Natural killer cell (primary cell): ENCODE results near the gene TEP1. TPM values are rescaled to one million over a fixed set of nuclear protein-coding genes. Genes with fewer than 3 reads are reported as not detected.

Experiments used
- ATAC-seq, 3 donors: fragments of 150-1000 bp in 2 of 3; fragments of 200-7000 bp in 1 of 3; cut with Tn5 transposase; 1 replicate in 1 of 3; 2 replicates in 2 of 3; pipeline ENCODE4 v1.10.0; 2021; ENCODE audit warnings: mild to moderate bottlenecking in 2 of 3, moderate library complexity in 2 of 3
- DNase-seq, 2 donors: peaks; one replicate each; pipeline versions ENCODE4 v3.0.0 to v3.0.0-alpha.2; 2013 to 2021; ENCODE audit warnings: mixed read lengths in 1 of 2
- H3K27ac ChIP-seq: one replicate; pipeline ENCODE4 v1.5.1; 2013; ENCODE audit warnings: mild to moderate bottlenecking, low read length
- H3K27me3 ChIP-seq: one replicate; pipeline ENCODE4 v1.6.1; 2013; ENCODE audit warnings: low read length; ENCODE audit not compliant: control insufficient read depth, insufficient read depth
- H3K36me3 ChIP-seq: one replicate; pipeline ENCODE4 v1.6.1; 2013; ENCODE audit warnings: low read length; ENCODE audit not compliant: control insufficient read depth, insufficient read depth
- H3K4me1 ChIP-seq: one replicate; pipeline ENCODE4 v1.6.1; 2013; ENCODE audit warnings: low read length; ENCODE audit not compliant: control insufficient read depth, insufficient read depth
- H3K4me3 ChIP-seq: one replicate; pipeline ENCODE4 v1.5.1; 2013; ENCODE audit warnings: low read length
- H3K9me3 ChIP-seq: one replicate; pipeline ENCODE4 v1.6.1; 2013; ENCODE audit warnings: low read length; ENCODE audit not compliant: control insufficient read depth, insufficient read depth
- H3K27ac Mint-ChIP-seq, 2 donors: one replicate each; pipeline ENCODE4 v1.8.0; 2022; ENCODE audit warnings: mild to moderate bottlenecking in 2 of 2, mixed read lengths in 2 of 2, moderate library complexity in 1 of 2
- H3K27me3 Mint-ChIP-seq, 2 donors: one replicate each; pipeline ENCODE4 v1.8.0; 2022; ENCODE audit warnings: low read depth in 2 of 2, mixed read lengths in 2 of 2
- H3K36me3 Mint-ChIP-seq: one replicate; pipeline ENCODE4 v1.8.0; 2022; ENCODE audit warnings: mixed read lengths
- H3K4me1 Mint-ChIP-seq, 2 donors: one replicate each; pipeline ENCODE4 v1.8.0; 2022; ENCODE audit warnings: mixed read lengths in 2 of 2
- H3K4me3 Mint-ChIP-seq: one replicate; pipeline ENCODE4 v1.8.0; 2022; ENCODE audit warnings: mild to moderate bottlenecking, moderate library complexity, mixed read lengths
- H3K9me3 Mint-ChIP-seq, 2 donors: one replicate each; pipeline ENCODE4 v1.8.0; 2022; ENCODE audit warnings: mixed read lengths in 2 of 2
- CTCF ChIP-seq: fragments of 200-600 bp; IDR thresholded peaks from one replicate; pipeline ENCODE4 v1.8.0; 2022; ENCODE audit warnings: antibody characterized with exemption
- WGBS: methylation state at CpG from one replicate; pipeline ENCODE4 v1.1.7; 2013; ENCODE audit warnings: missing lambda C conversion rate; ENCODE audit not compliant: insufficient coverage; 5-methylcytosine and 5-hydroxymethylcytosine counted together
- intact Hi-C: fragments of 100-400 bp; cut with micrococcal nuclease; formaldehyde crosslinking; loops from one replicate; pipeline ENCODE4 v1.14.2; 2022
- total RNA-seq, 4 donors: library from RNA; stranded (reverse); fragments of 120-200 nt in 1 of 4; gene quantifications; one replicate each; pipeline versions ENCODE4 v1.2.3 to v1.2.4, GENCODE V29; 2013 to 2022

Gene TEP1
- total RNA-seq, 3 donors from 2014 or later (not counting 1 experiment from before 2014, with no cell fraction given), result 76.3 to 83.2 (median 80.8) TPM

GRCh38 chr14:20428010-20428365, 14.7 kb upstream of the TEP1 start:
- 40% methylated on average over 5 of the region's 5 CpGs for WGBS

GRCh38 chr14:20427231-20428009, 14.1 kb upstream of the TEP1 start:
- no peak for TF ChIP-seq CTCF
- peak in 1 of 2 donors; percentile 21 for DNase-seq
- Histone ChIP-seq H3K27me3 (no peaks in the 10 kb centered on the region), H3K27ac (peak overlapping the region; percentile 60), H3K4me1 (peaks cover 34% of the 10 kb centered on the region), H3K4me3 (no peak overlapping the region), H3K9me3 (no peaks in the 10 kb centered on the region), H3K36me3 (no peaks in the 10 kb centered on the region)
- peak overlapping the region; percentile 74 to 76 for H3K27ac Mint-ChIP-seq
- WGBS, result 32% methylated on average over 5 of the region's 5 CpGs
- peak in 2 of 3 donors; percentile 58 for ATAC-seq
- no peaks in the 10 kb centered on the region for H3K36me3 Mint-ChIP-seq
- no peaks in the 10 kb centered on the region for H3K27me3 Mint-ChIP-seq
- intact Hi-C loops, result no loop called here
- peak overlapping the region; percentile 54 for H3K4me3 Mint-ChIP-seq
- H3K9me3 Mint-ChIP-seq, result no peaks in the 10 kb centered on the region
- peaks cover 23 to 28% of the 10 kb centered on the region in 2 donors for H3K4me1 Mint-ChIP-seq

More at GRCh38 chr14:20428010-20428365, 14.7 kb upstream of the TEP1 start:
- no peak for TF ChIP-seq CTCF
- H3K36me3 ChIP-seq, result no peaks in the 10 kb centered on the region
- no peaks in the 10 kb centered on the region for H3K36me3 Mint-ChIP-seq
- no peaks in the 10 kb centered on the region for H3K27me3 Mint-ChIP-seq
- peak overlapping the region; percentile 54 for H3K4me3 Mint-ChIP-seq
- no peaks in the 10 kb centered on the region for H3K9me3 ChIP-seq
- H3K9me3 Mint-ChIP-seq, result no peaks in the 10 kb centered on the region
- intact Hi-C loops, result no loop called here
- H3K27ac ChIP-seq, result peak overlapping the region; percentile 60
- no peaks in the 10 kb centered on the region for H3K27me3 ChIP-seq
- H3K4me1 Mint-ChIP-seq, result peaks cover 23 to 28% of the 10 kb centered on the region in 2 donors
- ATAC-seq (peak in 1 of 3 donors; percentile 17), DNase-seq (no peak)
- peaks cover 34% of the 10 kb centered on the region for H3K4me1 ChIP-seq
- H3K27ac Mint-ChIP-seq, result peak overlapping the region; percentile 74 to 76
- H3K4me3 ChIP-seq, result no peak overlapping the region

- intact Hi-C loops, result no loop called here
- Mint-ChIP-seq H3K4me3 (no peak overlapping the region), H3K4me1 (peaks cover 23 to 26% of the 10 kb centered on the region in 2 donors), H3K27ac (no peak overlapping the region), H3K9me3 (no peaks in the 10 kb centered on the region), H3K27me3 (no peaks in the 10 kb centered on the region), H3K36me3 (no peaks in the 10 kb centered on the region)
- H3K27me3 ChIP-seq, result no peaks in the 10 kb centered on the region
- DNase-seq (no peak), ATAC-seq (no peak)
- H3K4me1 ChIP-seq, result peaks cover 27% of the 10 kb centered on the region
- H3K27ac ChIP-seq, result no peak overlapping the region
- no peak overlapping the region for H3K4me3 ChIP-seq
- TF ChIP-seq CTCF, result no peak
- 44% methylated on average over 2 of the region's 2 CpGs for WGBS
- no peaks in the 10 kb centered on the region for H3K36me3 ChIP-seq
- H3K9me3 ChIP-seq, result no peaks in the 10 kb centered on the region
Observed at GRCh38 chr14:20424851-20425250, 11.6 kb upstream of the TEP1 start.

- Mint-ChIP-seq H3K4me1 (peaks cover 9% of the 10 kb centered on the region in 2 donors), H3K9me3 (no peaks in the 10 kb centered on the region), H3K4me3 (no peak overlapping the region), H3K36me3 (no peaks in the 10 kb centered on the region), H3K27me3 (no peaks in the 10 kb centered on the region), H3K27ac (no peak overlapping the region)
- Histone ChIP-seq H3K27me3 (no peaks in the 10 kb centered on the region), H3K4me3 (no peak overlapping the region), H3K4me1 (peaks cover 8% of the 10 kb centered on the region), H3K27ac (no peak overlapping the region), H3K36me3 (no peaks in the 10 kb centered on the region), H3K9me3 (no peaks in the 10 kb centered on the region)
- intact Hi-C loops, result no loop called here
- DNase-seq, result no peak
- no peak for ATAC-seq
- TF ChIP-seq CTCF, result no peak
- WGBS, result 100% methylated on average over 1 of the region's 2 CpGs
Observed at GRCh38 chr14:20422886-20423285, 9.6 kb upstream of the TEP1 start.
